CD14-positive monocyte (primary cell): Measurements from ENCODE around the gene ENOSF1. TPM values are rescaled to one million over a fixed set of nuclear protein-coding genes. Genes with fewer than 3 reads are reported as not detected.

Source experiments
- DNase-seq, 3 donors: peaks; one replicate each; pipeline ENCODE4 v3.0.0-alpha.2; 2011 to 2022
- H2AFZ ChIP-seq: 2 replicates; pipeline ENCODE4 v1.6.0; 2012; ENCODE audit warnings: mild to moderate bottlenecking, low read depth, low read length, inconsistent platforms; ENCODE audit not compliant: insufficient read depth, poor library complexity, severe bottlenecking
- H3K27ac ChIP-seq, 2 donors: 1 replicate in 1 of 2; 2 replicates in 1 of 2; pipeline ENCODE4 v1.5.1; 2012 to 2013; ENCODE audit warnings: low read length in 2 of 2, control low read depth in 1 of 2, inconsistent platforms in 1 of 2, low read depth in 1 of 2, mild to moderate bottlenecking in 1 of 2
- H3K27me3 ChIP-seq, 2 donors: one replicate each; pipeline versions ENCODE4 v1.6.0 to v1.6.1; 2011 to 2013; ENCODE audit warnings: low read length in 2 of 2; ENCODE audit not compliant: control insufficient read depth in 2 of 2, insufficient read depth in 2 of 2
- H3K36me3 ChIP-seq, 2 donors: replicated peaks in 1 of 2; 1 replicate in 1 of 2; 2 replicates in 1 of 2; pipeline versions ENCODE4 v1.5.1 to v1.6.1; 2012 to 2013; ENCODE audit warnings: low read length in 2 of 2, control low read depth in 1 of 2, inconsistent platforms in 1 of 2, mild to moderate bottlenecking in 1 of 2; ENCODE audit not compliant: insufficient read depth in 2 of 2, control insufficient read depth in 1 of 2
- H3K4me1 ChIP-seq, 2 donors: 1 replicate in 1 of 2; 2 replicates in 1 of 2; pipeline versions ENCODE4 v1.5.1 to v1.6.1; 2012 to 2013; ENCODE audit warnings: low read length in 2 of 2, control low read depth in 1 of 2, inconsistent platforms in 1 of 2, mild to moderate bottlenecking in 1 of 2, moderate library complexity in 1 of 2; ENCODE audit not compliant: insufficient read depth in 2 of 2, control insufficient read depth in 1 of 2
- H3K4me2 ChIP-seq: replicated peaks from 2 replicates; pipeline ENCODE3; 2012; ENCODE audit warnings: low read length, moderate library complexity, mild to moderate bottlenecking; ENCODE audit not compliant: poor library complexity, severe bottlenecking; ENCODE audit errors: extremely low read depth
- H3K4me3 ChIP-seq, 3 experiments: fragments of 200-600 bp in 1 of 3; sonication (generic) in 1 of 3; replicated peaks in 1 of 3; 1 replicate in 2 of 3; 2 replicates in 1 of 3; pipeline ENCODE4 v1.5.1; 2011 to 2013; ENCODE audit warnings: low read length in 3 of 3, mild to moderate bottlenecking in 3 of 3, control low read depth in 2 of 3, low read depth in 2 of 3, inconsistent platforms in 1 of 3, moderate library complexity in 1 of 3
- H3K79me2 ChIP-seq: 2 replicates; pipeline ENCODE4 v1.6.0; 2012; ENCODE audit warnings: mild to moderate bottlenecking, control low read depth, inconsistent platforms, low read length, moderate library complexity; ENCODE audit not compliant: insufficient read depth
- H3K9ac ChIP-seq: 2 replicates; pipeline ENCODE4 v1.6.0; 2017; ENCODE audit warnings: low read length, mild to moderate bottlenecking; ENCODE audit not compliant: insufficient read depth, poor library complexity, severe bottlenecking
- H3K9me3 ChIP-seq, 2 donors: replicated peaks in 1 of 2; 1 replicate in 1 of 2; 2 replicates in 1 of 2; pipeline versions ENCODE4 v1.5.1 to v1.6.1; 2012 to 2013; ENCODE audit warnings: low read length in 2 of 2, control low read depth in 1 of 2; ENCODE audit not compliant: control insufficient read depth in 1 of 2, insufficient read depth in 1 of 2
- H4K20me1 ChIP-seq: 2 replicates; pipeline ENCODE4 v1.6.0; 2012; ENCODE audit warnings: mild to moderate bottlenecking, low read length, control low read depth, moderate library complexity; ENCODE audit not compliant: insufficient read depth
- H3K27ac Mint-ChIP-seq, 7 donors: one replicate each; pipeline ENCODE4 v1.8.0; 2020; ENCODE audit warnings: mild to moderate bottlenecking in 7 of 7, mixed read lengths in 7 of 7, moderate library complexity in 6 of 7, inconsistent platforms in 2 of 7
- H3K27me3 Mint-ChIP-seq, 3 donors: one replicate each; pipeline ENCODE4 v1.8.0; 2021 to 2022; ENCODE audit warnings: low read depth in 3 of 3, mild to moderate bottlenecking in 3 of 3, mixed read lengths in 3 of 3, moderate library complexity in 3 of 3, inconsistent platforms in 1 of 3
- H3K36me3 Mint-ChIP-seq, 2 donors: one replicate each; pipeline ENCODE4 v1.8.0; 2020; ENCODE audit warnings: mixed read lengths in 2 of 2, inconsistent platforms in 1 of 2, mild to moderate bottlenecking in 1 of 2
- H3K4me1 Mint-ChIP-seq: one replicate; pipeline ENCODE4 v1.8.0; 2020; ENCODE audit warnings: mild to moderate bottlenecking, mixed read lengths
- H3K4me3 Mint-ChIP-seq, 2 donors: one replicate each; pipeline ENCODE4 v1.8.0; 2020; ENCODE audit warnings: mild to moderate bottlenecking in 2 of 2, mixed read lengths in 2 of 2, moderate library complexity in 1 of 2
- H3K9me3 Mint-ChIP-seq, 7 donors: one replicate each; pipeline ENCODE4 v1.8.0; 2020 to 2022; ENCODE audit warnings: mixed read lengths in 7 of 7, mild to moderate bottlenecking in 6 of 7, moderate library complexity in 6 of 7, inconsistent platforms in 2 of 7
- WGBS: methylation state at CpG from one replicate; pipeline ENCODE4 v1.1.5; 2013; ENCODE audit warnings: missing lambda C conversion rate; ENCODE audit not compliant: insufficient coverage; 5-methylcytosine and 5-hydroxymethylcytosine counted together
- intact Hi-C, 2 donors: fragments of 100-400 bp; cut with micrococcal nuclease; formaldehyde crosslinking; loops; one replicate each; pipeline versions ENCODE4 v1.15.0 to v1.15.1; 2023
- polyA plus RNA-seq, 3 donors: library from polyadenylated mRNA; depleted of rRNA in 1 of 3; unstranded in 2 of 3; stranded (reverse) in 1 of 3; fragments of 300-500 nt in 2 of 3; fragments of >200 nt in 1 of 3; fragmentation: Illumina TruSeq in 2 of 3; gene quantifications; 1 replicate in 2 of 3; 2 replicates in 1 of 3; pipeline ENCODE4 v1.2.3, GENCODE V29; 2012 to 2021
- TF ChIP-seq, protein P1 (sequence below): fragments of 200-600 bp; IDR thresholded peaks from one replicate; pipeline ENCODE4 v1.8.0; 2022; ENCODE audit warnings: antibody characterized with exemption, mild to moderate bottlenecking

ENOSF1 gene
- polyA plus RNA-seq, 3 donors, result 2.2 to 11.6 (median 2.3) TPM

DNA sequence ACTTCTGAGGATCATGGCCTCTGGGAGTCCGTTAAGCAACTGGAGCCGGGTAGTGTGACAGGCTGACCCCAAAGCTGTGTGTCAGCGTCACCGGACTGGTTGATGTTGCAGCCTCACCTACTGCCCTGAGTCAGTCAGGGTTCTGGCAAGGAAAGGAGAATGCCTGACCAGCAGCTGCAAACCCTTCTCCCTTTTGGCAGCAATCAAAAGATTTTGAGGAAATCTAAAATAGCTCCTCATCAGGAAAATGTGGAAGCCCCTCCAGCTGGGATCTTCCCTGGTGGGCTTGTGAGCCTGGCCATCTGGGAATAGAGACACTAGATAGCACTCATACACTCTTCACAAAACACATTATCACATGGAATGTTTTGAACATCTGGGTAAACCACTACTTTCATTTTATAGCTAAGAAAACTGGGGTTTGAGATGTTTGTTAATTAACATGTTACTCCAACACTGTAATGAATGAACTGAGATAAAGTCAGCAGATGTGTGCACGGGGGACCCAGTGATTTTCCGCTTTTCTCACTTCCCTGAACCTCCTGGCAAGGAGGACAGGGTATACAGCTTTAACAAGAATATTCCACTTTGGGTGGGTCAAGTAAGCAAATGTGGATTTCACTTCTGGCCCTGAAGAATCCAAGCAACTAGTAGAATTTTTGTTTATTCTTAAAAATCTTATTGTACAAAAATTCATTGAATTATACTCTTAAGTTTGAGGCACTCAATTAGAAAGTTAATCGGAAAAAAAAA, 91.0 kb downstream of the ENOSF1 start:
- H3K4me2 ChIP-seq, result no peak overlapping the region
- H3K36me3 ChIP-seq, result no peaks in the 10 kb centered on the region
- Mint-ChIP-seq H3K27ac (no peak overlapping the region), H3K4me1 (no peaks in the 10 kb centered on the region), H3K9me3 (no peaks in the 10 kb centered on the region), H3K4me3 (no peak overlapping the region), H3K36me3 (no peaks in the 10 kb centered on the region), H3K27me3 (peaks cover 7 to 14% (median 7%) of the 10 kb centered on the region in 3 donors)
- TF ChIP-seq, protein P1, sequence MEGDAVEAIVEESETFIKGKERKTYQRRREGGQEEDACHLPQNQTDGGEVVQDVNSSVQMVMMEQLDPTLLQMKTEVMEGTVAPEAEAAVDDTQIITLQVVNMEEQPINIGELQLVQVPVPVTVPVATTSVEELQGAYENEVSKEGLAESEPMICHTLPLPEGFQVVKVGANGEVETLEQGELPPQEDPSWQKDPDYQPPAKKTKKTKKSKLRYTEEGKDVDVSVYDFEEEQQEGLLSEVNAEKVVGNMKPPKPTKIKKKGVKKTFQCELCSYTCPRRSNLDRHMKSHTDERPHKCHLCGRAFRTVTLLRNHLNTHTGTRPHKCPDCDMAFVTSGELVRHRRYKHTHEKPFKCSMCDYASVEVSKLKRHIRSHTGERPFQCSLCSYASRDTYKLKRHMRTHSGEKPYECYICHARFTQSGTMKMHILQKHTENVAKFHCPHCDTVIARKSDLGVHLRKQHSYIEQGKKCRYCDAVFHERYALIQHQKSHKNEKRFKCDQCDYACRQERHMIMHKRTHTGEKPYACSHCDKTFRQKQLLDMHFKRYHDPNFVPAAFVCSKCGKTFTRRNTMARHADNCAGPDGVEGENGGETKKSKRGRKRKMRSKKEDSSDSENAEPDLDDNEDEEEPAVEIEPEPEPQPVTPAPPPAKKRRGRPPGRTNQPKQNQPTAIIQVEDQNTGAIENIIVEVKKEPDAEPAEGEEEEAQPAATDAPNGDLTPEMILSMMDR, result no peak
- no peaks in the 10 kb centered on the region for H3K9me3 ChIP-seq
- H2AFZ ChIP-seq, result no peak overlapping the region
- intact Hi-C loops, result no loop called here
- 100% methylated on average over 4 of the region's 7 CpGs for WGBS
- H3K27me3 ChIP-seq, result peaks cover 4 to 5% of the 10 kb centered on the region in 2 donors
- no peak overlapping the region for H3K4me3 ChIP-seq
- H3K4me1 ChIP-seq, result no peaks in the 10 kb centered on the region
- H3K9ac ChIP-seq, result no peak overlapping the region
- no peaks in the 10 kb centered on the region for H3K79me2 ChIP-seq
- no peak overlapping the region for H3K27ac ChIP-seq
- no peak for DNase-seq
- H4K20me1 ChIP-seq, result no peaks in the 10 kb centered on the region

Other genes starting within 250 kb of the ENOSF1 start
- gene COLEC12, start 211.9 kb downstream of the ENOSF1 start, polyA plus RNA-seq, result under 1 TPM; 0.21 to 0.47 (median 0.35) TPM
- not detected for gene CETN1, start 132.2 kb downstream of the ENOSF1 start, polyA plus RNA-seq
- gene CLUL1, start 115.6 kb downstream of the ENOSF1 start, polyA plus RNA-seq, result not detected
- gene TYMS, start 55.0 kb downstream of the ENOSF1 start, polyA plus RNA-seq, result not detected
- not detected for gene YES1, start 99.6 kb upstream of the ENOSF1 start, polyA plus RNA-seq
- not detected for gene ADCYAP1, start 192.2 kb upstream of the ENOSF1 start, polyA plus RNA-seq